Endodermal cell (in vitro differentiated cells): ENCODE results near the gene ZBTB20. TPM values are rescaled to one million over a fixed set of nuclear protein-coding genes. Genes with fewer than 3 reads are reported as not detected.

Source experiments
- DNase-seq: peaks from one replicate; pipeline ENCODE4 v3.0.0-alpha.2; 2017
- H3K27ac ChIP-seq: 2 replicates; pipeline ENCODE4 v1.5.1; 2013; ENCODE audit warnings: mild to moderate bottlenecking, low read depth, low read length, moderate library complexity
- H3K27me3 ChIP-seq: 2 replicates; pipeline ENCODE4 v1.6.1; 2013; ENCODE audit warnings: mild to moderate bottlenecking, low read length, moderate library complexity; ENCODE audit not compliant: insufficient read depth, control insufficient read depth, poor library complexity, severe bottlenecking
- H3K36me3 ChIP-seq: 2 replicates; pipeline ENCODE4 v1.7.0; 2013; ENCODE audit warnings: mild to moderate bottlenecking, low read length, moderate library complexity; ENCODE audit not compliant: control insufficient read depth, insufficient read depth
- H3K4me1 ChIP-seq: one replicate; pipeline ENCODE4 v1.7.0; 2013; ENCODE audit warnings: low read length; ENCODE audit not compliant: control insufficient read depth, insufficient read depth
- H3K4me3 ChIP-seq: 2 replicates; pipeline ENCODE4 v1.5.1; 2013; ENCODE audit warnings: mild to moderate bottlenecking, low read length, moderate library complexity
- H3K9ac ChIP-seq: 2 replicates; pipeline ENCODE4 v1.6.1; 2013; ENCODE audit warnings: mild to moderate bottlenecking, low read length, moderate library complexity; ENCODE audit not compliant: poor library complexity, severe bottlenecking; ENCODE audit errors: extremely low read depth
- H3K9me3 ChIP-seq: 2 replicates; pipeline ENCODE4 v1.6.1; 2013; ENCODE audit warnings: mild to moderate bottlenecking, low read length, moderate library complexity; ENCODE audit not compliant: control insufficient read depth
- H3K27ac Mint-ChIP-seq: 2 replicates; pipeline ENCODE4 v1.8.0; 2020; ENCODE audit warnings: mixed read lengths
- H3K27me3 Mint-ChIP-seq: 2 replicates; pipeline ENCODE4 v1.8.0; 2021; ENCODE audit warnings: mild to moderate bottlenecking, mixed read lengths; ENCODE audit not compliant: insufficient read depth
- H3K36me3 Mint-ChIP-seq: 2 replicates; pipeline ENCODE4 v1.8.0; 2020; ENCODE audit warnings: low read depth, mixed read lengths
- H3K4me1 Mint-ChIP-seq: 2 replicates; pipeline ENCODE4 v1.8.0; 2020; ENCODE audit warnings: mixed read lengths
- H3K4me3 Mint-ChIP-seq: 2 replicates; pipeline ENCODE4 v1.8.0; 2020; ENCODE audit warnings: mild to moderate bottlenecking, moderate library complexity, mixed read lengths
- H3K9me3 Mint-ChIP-seq: 2 replicates; pipeline ENCODE4 v1.8.0; 2020; ENCODE audit warnings: mild to moderate bottlenecking, mixed read lengths
- WGBS, 2 experiments: methylation state at CpG; one replicate each; pipeline versions ENCODE4 v1.1.5 to v1.1.7; 2013; ENCODE audit warnings: missing lambda C conversion rate in 2 of 2, mixed read lengths in 1 of 2; ENCODE audit not compliant: insufficient coverage in 1 of 2, insufficient read length in 1 of 2; 5-methylcytosine and 5-hydroxymethylcytosine counted together
- total RNA-seq, 2 donors: library from RNA; stranded (reverse); fragmentation: NEBNext Ultra II Directional in 1 of 2; extraction: Animal tissue kit (Norgen Biotek cat#: 25700) in 1 of 2; gene quantifications; 2 replicates in 1 of 2; 3 replicates in 1 of 2; pipeline ENCODE4 v1.2.1, GENCODE V29; 2021
- TF ChIP-seq, protein P1 (sequence below): fragments of 200-600 bp; sonication (generic); conservative IDR thresholded peaks from 2 replicates; pipeline ENCODE4 v1.5.0; 2021; ENCODE audit warnings: antibody characterized with exemption, mild to moderate bottlenecking

Gene ZBTB20
- total RNA-seq, 2 donors from 2014 or later = 1.6 to 2.9 TPM

DNA sequence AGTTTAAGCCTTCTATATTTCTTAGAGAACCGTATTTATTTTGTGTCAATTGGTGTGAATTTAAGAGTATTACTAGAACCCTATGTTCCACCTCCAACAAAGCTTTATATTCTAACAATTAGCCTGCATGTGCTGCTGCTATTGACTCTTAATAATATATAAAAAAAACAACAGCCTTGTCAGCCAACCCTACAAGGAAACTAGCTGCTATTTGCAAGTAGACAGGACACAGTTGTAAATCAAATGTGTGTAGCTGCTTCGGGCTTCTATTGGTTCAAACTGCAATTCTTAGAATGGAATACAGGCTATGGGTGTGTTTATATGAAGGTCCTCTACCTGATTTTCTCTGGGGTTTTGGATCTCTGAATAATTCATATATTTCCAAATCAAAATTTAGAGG is 60.7 kb downstream of the ZBTB20 start:
- no peaks in the 10 kb centered on the region for H3K9me3 ChIP-seq
- Mint-ChIP-seq H3K36me3 (no peaks in the 10 kb centered on the region), H3K4me3 (no peak overlapping the region), H3K27ac (no peak overlapping the region), H3K9me3 (no peaks in the 10 kb centered on the region), H3K27me3 (no peaks in the 10 kb centered on the region), H3K4me1 (peaks cover 2% of the 10 kb centered on the region)
- no peak for DNase-seq
- no peaks in the 10 kb centered on the region for H3K36me3 ChIP-seq
- H3K4me1 ChIP-seq = no peaks in the 10 kb centered on the region
- H3K9ac ChIP-seq = no peak overlapping the region
- TF ChIP-seq, protein P1, sequence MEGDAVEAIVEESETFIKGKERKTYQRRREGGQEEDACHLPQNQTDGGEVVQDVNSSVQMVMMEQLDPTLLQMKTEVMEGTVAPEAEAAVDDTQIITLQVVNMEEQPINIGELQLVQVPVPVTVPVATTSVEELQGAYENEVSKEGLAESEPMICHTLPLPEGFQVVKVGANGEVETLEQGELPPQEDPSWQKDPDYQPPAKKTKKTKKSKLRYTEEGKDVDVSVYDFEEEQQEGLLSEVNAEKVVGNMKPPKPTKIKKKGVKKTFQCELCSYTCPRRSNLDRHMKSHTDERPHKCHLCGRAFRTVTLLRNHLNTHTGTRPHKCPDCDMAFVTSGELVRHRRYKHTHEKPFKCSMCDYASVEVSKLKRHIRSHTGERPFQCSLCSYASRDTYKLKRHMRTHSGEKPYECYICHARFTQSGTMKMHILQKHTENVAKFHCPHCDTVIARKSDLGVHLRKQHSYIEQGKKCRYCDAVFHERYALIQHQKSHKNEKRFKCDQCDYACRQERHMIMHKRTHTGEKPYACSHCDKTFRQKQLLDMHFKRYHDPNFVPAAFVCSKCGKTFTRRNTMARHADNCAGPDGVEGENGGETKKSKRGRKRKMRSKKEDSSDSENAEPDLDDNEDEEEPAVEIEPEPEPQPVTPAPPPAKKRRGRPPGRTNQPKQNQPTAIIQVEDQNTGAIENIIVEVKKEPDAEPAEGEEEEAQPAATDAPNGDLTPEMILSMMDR = no peak
- 97% methylated on average over 2 of the region's 2 CpGs; no CpG with 5 or more reads in 1 of the 2 experiments for WGBS, 2 experiments
- H3K27ac ChIP-seq = no peak overlapping the region
- no peaks in the 10 kb centered on the region for H3K27me3 ChIP-seq
- H3K4me3 ChIP-seq = no peak overlapping the region

DNA sequence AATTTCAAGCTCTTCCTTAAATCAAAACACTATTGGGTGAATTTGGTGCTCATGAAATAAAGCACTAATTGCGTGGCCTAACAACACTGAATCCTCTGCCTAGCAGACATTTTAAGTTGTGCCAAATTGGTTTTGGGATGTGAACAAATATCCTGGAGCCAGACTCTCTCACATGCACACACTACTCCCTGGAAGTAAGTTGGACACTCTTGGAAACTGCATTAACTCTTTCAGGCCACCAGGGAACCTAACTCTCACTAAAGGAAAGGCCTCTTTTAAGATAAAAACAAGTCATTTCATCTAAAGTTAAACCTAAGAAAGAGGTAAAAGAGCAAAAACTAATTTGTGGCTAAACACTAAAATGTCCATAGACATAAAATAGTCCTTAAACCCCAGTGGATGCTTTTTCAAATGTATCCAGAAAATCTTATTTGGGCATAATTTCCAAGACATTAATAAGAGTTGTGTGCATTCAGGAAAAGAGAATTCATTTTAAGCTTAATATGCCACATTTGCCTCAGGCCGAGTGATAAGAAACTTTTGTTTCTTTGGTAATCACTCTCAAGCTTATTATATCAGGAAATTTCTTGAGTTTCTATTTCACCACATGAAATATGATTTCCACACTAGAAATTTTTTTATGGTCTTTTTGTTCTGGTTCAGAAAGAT is 61.8 kb downstream of the ZBTB20 start:
- H3K9ac ChIP-seq = no peak overlapping the region

DNA sequence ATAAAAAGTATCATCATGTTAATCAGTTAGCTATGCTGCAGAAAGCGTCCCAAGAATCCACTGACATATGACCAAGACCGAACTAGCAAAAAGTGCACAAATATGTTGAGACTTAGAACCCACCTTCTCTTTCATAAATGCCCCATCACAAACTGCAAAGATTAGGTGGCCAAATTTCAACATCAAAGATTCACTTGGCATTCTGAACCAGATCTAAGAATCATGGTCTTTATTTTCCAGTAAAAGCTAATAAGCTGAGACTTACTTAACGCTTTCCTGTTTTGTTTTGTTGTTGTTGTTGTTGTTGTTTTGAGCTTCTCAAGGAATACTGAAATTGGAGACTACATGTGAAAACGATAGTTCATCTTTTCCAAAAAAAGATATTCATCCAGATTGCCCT is 62.4 kb downstream of the ZBTB20 start:
- no peak for DNase-seq
- H3K4me1 ChIP-seq = no peaks in the 10 kb centered on the region
- TF ChIP-seq, protein P1 = no peak
- no peaks in the 10 kb centered on the region for H3K36me3 ChIP-seq
- no peaks in the 10 kb centered on the region for H3K27me3 ChIP-seq
- no peaks in the 10 kb centered on the region for H3K9me3 ChIP-seq
- Mint-ChIP-seq H3K9me3 (no peaks in the 10 kb centered on the region), H3K27ac (no peak overlapping the region), H3K27me3 (no peaks in the 10 kb centered on the region), H3K4me3 (no peak overlapping the region), H3K4me1 (peaks cover 2% of the 10 kb centered on the region), H3K36me3 (no peaks in the 10 kb centered on the region)
- WGBS, 2 experiments = 91 to 93% methylated on average over 4 of the region's 4 CpGs
- H3K9ac ChIP-seq = no peak overlapping the region
- H3K4me3 ChIP-seq = no peak overlapping the region
- H3K27ac ChIP-seq = no peak overlapping the region

More for the DNA sequence above, 61.8 kb downstream of the ZBTB20 start:
- Mint-ChIP-seq H3K9me3 (no peaks in the 10 kb centered on the region), H3K36me3 (no peaks in the 10 kb centered on the region), H3K4me1 (peaks cover 2% of the 10 kb centered on the region), H3K27me3 (no peaks in the 10 kb centered on the region), H3K27ac (no peak overlapping the region), H3K4me3 (no peak overlapping the region)
- H3K4me1 ChIP-seq = no peaks in the 10 kb centered on the region
- H3K9me3 ChIP-seq = no peaks in the 10 kb centered on the region
- TF ChIP-seq, protein P1 = peak; percentile 75
- DNase-seq = no peak
- H3K27me3 ChIP-seq = no peaks in the 10 kb centered on the region
- no peak overlapping the region for H3K4me3 ChIP-seq
- 85 to 100% methylated on average over 1 to 2 of the region's 2 CpGs for WGBS, 2 experiments
- H3K27ac ChIP-seq = no peak overlapping the region
- no peaks in the 10 kb centered on the region for H3K36me3 ChIP-seq
